Activated naive CD4-positive, alpha-beta T cell treated with anti-CD3 and anti-CD28 coated beads, Interleukin-2, amount 50 U/mL, for 16 hours (primary cell): ENCODE measurements around the gene DCUN1D2.
"Not testable (repeated sequence)": the region's sequence is repeated elsewhere in the genome, so short reads cannot be mapped to it uniquely, and the experiment has no call there.

Experiments used
- DNase-seq: peaks from one replicate; pipeline ENCODE4 v3.0.0-alpha.2; 2020

DCUN1D2 gene

GRCh38 chr13:113489549-113490495, 689 bp downstream of the DCUN1D2 start:
- DNase-seq, result peak; percentile 57

GRCh38 chr13:113489171-113489548, 1.4 kb downstream of the DCUN1D2 start:
- DNase-seq, result no peak

GRCh38 chr13:113488283-113488682, 2.2 kb downstream of the DCUN1D2 start:
- DNase-seq, result no peak

GRCh38 chr13:113486698-113487097, 3.8 kb downstream of the DCUN1D2 start:
- DNase-seq, result no peak

- no peak for DNase-seq
Observed at GRCh38 chr13:113485545-113485944, 5.0 kb downstream of the DCUN1D2 start.

- no peak for DNase-seq
Observed at GRCh38 chr13:113483504-113484293, 6.8 kb downstream of the DCUN1D2 start.

GRCh38 chr13:113483081-113483480, 7.4 kb downstream of the DCUN1D2 start:
- no peak for DNase-seq

- no peak for DNase-seq
Observed at GRCh38 chr13:113479179-113479578, 11.3 kb downstream of the DCUN1D2 start.

GRCh38 chr13:113477724-113478123, 12.8 kb downstream of the DCUN1D2 start:
- DNase-seq, result no peak

GRCh38 chr13:113476811-113477210, 13.7 kb downstream of the DCUN1D2 start:
- no peak for DNase-seq

GRCh38 chr13:113475911-113476310, 14.6 kb downstream of the DCUN1D2 start:
- no peak for DNase-seq

GRCh38 chr13:113475280-113475679, 15.2 kb downstream of the DCUN1D2 start:
- no peak for DNase-seq

- DNase-seq, result no peak
Observed at GRCh38 chr13:113474179-113474578, 16.3 kb downstream of the DCUN1D2 start.

GRCh38 chr13:113472355-113473025, 18.0 kb downstream of the DCUN1D2 start:
- DNase-seq, result no peak

- DNase-seq, result no peak
Observed at GRCh38 chr13:113471844-113472243, 18.7 kb downstream of the DCUN1D2 start.

GRCh38 chr13:113470635-113471163, 19.8 kb downstream of the DCUN1D2 start:
- not testable (repeated sequence) for DNase-seq

GRCh38 chr13:113470073-113470472, 20.4 kb downstream of the DCUN1D2 start:
- no peak for DNase-seq

GRCh38 chr13:113469582-113469981, 20.9 kb downstream of the DCUN1D2 start:
- DNase-seq, result no peak

GRCh38 chr13:113468472-113469201, 21.9 kb downstream of the DCUN1D2 start:
- no peak for DNase-seq

GRCh38 chr13:113468029-113468428, 22.5 kb downstream of the DCUN1D2 start:
- no peak for DNase-seq

GRCh38 chr13:113466383-113466782, 24.1 kb downstream of the DCUN1D2 start:
- no peak for DNase-seq

- DNase-seq, result no peak
Observed at GRCh38 chr13:113465300-113465699, 25.2 kb downstream of the DCUN1D2 start.
